ENCODE results near the gene ERC1.

DNA sequence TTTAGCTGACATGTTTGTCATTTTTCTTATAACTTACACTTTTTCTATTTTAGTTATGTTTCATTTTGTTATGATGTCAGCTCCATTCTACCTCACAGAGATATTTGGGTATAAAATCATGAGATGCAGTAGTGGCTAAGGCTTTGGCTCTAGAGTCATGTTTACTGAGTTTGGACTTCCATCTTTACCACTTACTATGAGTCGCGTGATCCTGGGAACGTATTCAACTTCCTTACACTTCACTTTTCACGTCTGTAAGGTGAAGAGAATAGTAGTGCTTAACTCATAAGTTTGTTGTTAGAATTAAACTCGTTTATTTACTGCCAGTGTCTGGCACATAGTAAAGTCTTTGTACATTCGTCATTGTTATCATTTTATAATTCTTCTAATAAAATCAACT, 126.3 kb downstream of the ERC1 start:
- no peak for TF ChIP-seq POLR2A (IDR thresholded peaks at IDR 0.05)
- TF ChIP-seq, protein P1, sequence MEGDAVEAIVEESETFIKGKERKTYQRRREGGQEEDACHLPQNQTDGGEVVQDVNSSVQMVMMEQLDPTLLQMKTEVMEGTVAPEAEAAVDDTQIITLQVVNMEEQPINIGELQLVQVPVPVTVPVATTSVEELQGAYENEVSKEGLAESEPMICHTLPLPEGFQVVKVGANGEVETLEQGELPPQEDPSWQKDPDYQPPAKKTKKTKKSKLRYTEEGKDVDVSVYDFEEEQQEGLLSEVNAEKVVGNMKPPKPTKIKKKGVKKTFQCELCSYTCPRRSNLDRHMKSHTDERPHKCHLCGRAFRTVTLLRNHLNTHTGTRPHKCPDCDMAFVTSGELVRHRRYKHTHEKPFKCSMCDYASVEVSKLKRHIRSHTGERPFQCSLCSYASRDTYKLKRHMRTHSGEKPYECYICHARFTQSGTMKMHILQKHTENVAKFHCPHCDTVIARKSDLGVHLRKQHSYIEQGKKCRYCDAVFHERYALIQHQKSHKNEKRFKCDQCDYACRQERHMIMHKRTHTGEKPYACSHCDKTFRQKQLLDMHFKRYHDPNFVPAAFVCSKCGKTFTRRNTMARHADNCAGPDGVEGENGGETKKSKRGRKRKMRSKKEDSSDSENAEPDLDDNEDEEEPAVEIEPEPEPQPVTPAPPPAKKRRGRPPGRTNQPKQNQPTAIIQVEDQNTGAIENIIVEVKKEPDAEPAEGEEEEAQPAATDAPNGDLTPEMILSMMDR (IDR thresholded peaks at IDR 0.05), result no peak
- TF ChIP-seq POLR2AphosphoS5 (IDR thresholded peaks at IDR 0.05), result no peak
- no peak for TF ChIP-seq EP300 (IDR thresholded peaks at IDR 0.05)

All from suprapubic skin (tissue), 4 donors.